Measurements from ENCODE around the gene GNAO1.

The GNAO1 gene

GRCh38 chr16:56234737-56235136 lies 43.4 kb downstream of the GNAO1 start:
- no peak for DNase-seq

DNA sequence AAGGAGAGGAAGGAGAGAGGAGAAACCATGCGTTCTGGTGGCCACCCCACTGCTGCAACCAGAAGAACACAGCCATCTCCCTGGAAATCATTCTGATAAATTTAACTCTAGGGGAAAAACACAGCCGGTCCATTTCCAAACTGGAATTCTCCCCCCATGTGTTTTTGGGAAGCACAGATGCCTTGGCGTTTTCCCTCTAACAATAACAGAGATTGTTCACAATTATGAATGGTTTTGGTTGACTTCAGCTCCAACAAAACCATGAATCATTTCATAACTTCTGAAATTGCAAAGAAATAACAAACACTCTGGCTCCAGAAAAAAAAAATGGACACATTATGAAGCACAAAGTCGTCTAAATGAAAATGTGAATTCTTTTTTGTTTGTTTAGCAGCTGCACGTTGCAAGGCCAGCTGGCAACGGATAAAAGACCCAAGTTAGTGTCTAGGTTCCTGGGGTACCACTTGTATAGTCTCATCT lies 46.2 kb downstream of the GNAO1 start:
- peak in 5 of 58 donors; percentile 21 to 61 (median 33) for DNase-seq

DNA sequence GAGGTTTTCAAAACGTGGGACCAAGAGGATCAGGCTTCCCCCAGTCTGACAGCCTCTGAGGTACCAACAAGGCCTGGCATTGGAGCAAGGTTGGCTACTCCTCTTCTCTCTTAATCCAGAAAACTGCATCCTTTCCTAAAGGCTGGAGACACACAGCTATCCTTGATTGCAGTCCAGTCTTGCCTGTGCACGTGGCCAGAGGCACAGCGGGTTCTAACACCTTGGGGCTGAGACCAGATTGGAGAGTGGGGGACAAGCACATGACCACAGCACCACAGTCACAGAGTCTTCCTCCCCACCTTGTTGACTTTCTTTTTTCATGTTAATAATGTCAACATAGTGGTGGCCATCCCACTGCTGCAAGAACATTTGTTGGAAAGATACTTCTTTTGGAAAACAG lies 46.9 kb downstream of the GNAO1 start:
- no peak for DNase-seq

- no peak for DNase-seq
Measured at GRCh38 chr16:56241596-56241995, 50.3 kb downstream of the GNAO1 start.

DNA sequence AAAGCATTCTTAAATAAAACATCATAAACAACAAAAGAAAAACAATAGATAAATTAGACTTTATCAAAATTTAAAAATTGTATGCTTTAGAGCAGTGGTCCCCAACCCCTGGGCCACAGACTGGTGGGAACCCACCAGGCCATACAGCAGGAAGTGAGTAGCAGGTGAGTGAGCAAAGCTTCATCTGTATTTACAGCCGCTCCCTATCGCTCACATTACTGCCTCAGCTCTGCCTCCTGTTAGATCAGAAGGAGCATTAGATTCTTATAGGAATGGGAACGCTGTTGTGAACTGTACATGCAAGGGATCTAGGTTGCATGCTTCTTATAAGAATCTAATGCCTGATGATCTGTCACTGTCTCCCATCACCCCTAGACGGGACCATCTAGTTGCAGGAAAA lies 51.5 kb downstream of the GNAO1 start:
- DNase-seq: no peak

DNA sequence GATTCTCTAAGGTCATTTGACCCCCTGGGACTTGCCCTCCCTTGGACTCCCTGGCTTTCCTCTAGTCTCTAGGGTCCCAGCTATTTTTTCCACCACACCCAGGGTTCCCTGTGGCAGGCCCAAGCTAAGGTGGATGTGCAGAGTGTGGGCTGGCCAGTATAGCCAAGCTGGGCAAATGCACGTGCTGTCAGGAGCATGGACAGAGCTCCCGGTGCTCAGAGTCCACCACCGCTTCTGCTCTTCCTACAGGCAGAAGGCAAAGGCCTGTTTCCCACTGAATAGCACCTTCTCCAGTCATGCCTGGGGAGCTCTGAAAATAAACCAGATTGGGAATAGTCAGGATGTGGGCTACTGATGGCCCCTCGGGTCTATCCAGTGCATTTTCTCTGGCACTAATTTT lies 53.3 kb downstream of the GNAO1 start:
- DNase-seq: no peak

DNA sequence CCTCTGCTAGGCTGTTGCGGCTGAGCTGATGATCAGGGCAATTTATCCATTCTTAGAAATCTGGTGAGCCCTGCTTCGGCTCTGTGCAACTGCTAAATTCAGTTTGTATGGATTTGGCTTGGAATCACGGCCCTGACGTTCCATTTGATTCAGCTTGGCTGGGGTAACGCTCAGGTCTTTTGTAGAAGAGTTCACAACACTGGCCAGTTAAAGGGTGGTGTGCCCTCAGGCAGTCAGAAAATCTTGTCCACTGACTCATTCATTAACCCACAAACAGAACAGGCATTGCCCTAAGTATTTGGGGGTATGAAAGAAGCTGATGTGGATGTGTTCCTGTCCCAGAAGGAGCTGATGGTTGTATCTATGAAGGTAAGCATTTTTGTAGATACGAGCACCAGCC lies 53.9 kb downstream of the GNAO1 start:
- peak in 4 of 58 donors; percentile 22 to 43 (median 36) for DNase-seq

GRCh38 chr16:56246051-56246817 lies 54.9 kb downstream of the GNAO1 start:
- peak in 50 of 58 donors; percentile 28 to 89 (median 68) for DNase-seq

DNA sequence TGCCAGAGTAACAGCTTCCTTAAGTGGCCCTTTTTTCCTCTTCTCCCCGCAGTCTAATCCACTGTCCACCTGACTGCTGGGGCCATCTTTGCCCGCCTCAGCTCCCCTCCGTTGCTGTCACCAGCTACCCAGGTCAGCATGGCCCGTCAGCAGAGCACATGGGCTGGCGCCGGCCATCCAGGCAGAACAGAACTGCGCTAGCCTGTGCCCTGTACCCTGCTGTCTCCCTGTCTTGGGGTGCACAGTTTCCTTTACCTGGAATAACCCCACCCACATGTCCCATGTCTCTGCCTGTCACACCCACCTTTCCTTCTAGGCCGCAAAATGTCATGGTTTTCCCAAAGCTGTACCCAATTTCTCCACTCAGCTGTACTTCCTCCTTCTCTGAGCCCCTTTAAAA lies 55.7 kb downstream of the GNAO1 start:
- no peak for DNase-seq

- DNase-seq: no peak
Measured at GRCh38 chr16:56247808-56248207, 56.5 kb downstream of the GNAO1 start.

DNA sequence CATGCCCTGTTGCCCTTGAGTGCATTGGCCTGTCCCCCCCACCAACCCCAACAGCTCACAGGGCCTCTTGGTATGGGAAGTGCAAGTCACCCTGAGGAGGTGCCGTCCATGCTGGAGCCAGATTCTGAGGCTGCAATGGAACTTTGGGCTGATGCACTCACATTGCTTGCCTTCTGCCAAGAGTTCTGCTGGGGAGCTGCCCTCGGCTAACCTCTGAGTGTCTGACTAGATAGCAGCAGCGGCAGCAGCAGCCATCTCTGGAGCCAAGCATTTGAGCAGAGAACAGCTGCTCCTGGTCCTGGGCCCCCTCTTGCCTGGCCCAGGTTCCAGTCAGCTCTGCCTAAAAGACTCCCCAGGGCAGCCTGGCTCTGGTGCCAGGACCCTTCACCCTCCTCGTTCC lies 61.5 kb downstream of the GNAO1 start:
- DNase-seq: no peak

DNA sequence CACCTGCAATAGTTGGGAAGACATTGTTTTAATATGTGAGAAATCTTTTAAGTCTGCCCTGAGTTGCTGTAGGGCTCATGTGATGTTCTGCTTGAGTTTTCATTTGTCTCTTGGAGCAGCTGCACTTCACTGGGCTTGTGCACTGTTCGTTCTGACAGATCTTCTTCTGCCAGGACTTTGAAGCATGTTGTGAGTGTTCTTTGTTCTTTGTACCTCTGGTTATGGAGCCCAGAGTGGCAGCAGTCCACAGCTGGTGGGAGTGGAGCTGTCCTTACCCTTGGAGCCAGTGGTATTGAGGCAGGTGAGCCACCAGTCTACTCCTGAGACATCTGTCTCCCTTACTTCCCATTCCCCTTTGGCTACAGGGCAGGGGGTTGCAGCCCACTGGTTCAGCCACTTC lies 64.6 kb downstream of the GNAO1 start:
- DNase-seq: peak in 2 of 58 donors; percentile 35 to 67

DNA sequence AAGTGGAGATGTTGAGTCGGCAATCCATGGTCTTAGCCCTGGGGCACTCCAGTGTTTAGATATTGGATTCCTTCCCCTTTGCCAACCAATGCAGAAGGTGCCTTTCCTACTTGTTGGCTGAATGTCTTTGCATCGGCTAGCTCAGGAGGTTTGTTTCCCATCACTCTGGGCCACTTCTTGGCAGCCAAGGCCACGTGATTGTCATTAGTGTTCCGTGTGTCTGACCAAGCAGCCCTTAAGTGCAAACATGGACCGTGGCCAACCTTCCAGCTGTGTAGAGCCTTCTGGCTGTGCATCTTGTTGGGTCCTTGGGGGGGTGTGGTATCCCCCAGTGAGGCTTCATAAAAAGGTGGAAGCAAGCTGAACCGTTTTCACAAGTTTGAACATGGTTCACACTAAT lies 66.0 kb downstream of the GNAO1 start:
- DNase-seq: peak in 2 of 58 donors; percentile 21 to 50

- DNase-seq: peak in 3 of 58 donors; percentile 32 to 44 (median 42)
Measured at GRCh38 chr16:56257666-56258342, 66.5 kb downstream of the GNAO1 start.

DNA sequence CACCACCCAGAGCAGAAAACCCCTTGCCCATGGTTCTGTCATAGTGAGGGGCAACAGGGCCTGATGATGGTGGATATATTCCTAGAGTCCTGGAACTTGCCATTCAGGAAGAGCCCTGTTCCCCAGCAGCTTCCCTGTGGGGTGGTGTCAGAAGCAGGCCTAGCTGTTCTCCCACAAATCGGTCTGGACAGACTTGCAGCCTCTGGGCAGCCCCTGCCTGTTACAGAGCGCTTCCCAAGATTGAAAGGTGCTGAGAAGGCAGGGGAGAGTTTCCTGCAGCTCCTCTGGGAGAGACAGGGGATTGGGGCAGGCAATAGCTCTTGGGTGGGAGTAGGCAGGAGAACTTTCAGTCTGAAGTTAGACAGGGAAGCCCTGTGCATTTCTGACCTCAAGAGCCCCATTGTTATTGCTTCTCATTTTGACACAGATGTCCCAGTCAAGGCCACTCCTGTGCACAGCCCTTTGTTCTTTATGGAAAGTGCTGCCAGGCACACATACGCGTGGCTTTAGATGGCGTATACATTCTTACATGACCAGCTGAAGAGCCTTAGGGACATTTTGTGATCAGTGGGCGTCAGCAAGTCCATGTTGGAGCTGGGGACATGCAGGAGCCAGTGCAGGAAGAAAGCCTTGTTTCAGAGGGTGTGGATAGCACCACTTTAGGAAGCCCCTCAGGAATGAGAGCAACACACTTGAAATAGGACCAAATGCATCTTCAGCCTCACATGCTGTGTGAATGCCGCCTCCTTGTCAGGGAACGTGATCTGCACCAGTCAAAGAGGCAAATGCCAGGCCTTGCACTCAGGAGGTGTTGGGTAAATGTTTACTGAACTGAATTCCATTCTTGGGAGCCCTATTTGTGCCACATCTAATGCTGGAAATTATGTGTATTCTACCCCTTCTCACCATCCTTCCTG lies 67.5 kb downstream of the GNAO1 start:
- peak in 27 of 58 donors; percentile 33 to 85 (median 63) for DNase-seq

GRCh38 chr16:56259425-56259779 lies 68.1 kb downstream of the GNAO1 start:
- DNase-seq: peak in 5 of 58 donors; percentile 32 to 76 (median 56)

- DNase-seq: peak in 1 of 58 donors; percentile 37
Measured at GRCh38 chr16:56260378-56261160, 69.3 kb downstream of the GNAO1 start.

DNA sequence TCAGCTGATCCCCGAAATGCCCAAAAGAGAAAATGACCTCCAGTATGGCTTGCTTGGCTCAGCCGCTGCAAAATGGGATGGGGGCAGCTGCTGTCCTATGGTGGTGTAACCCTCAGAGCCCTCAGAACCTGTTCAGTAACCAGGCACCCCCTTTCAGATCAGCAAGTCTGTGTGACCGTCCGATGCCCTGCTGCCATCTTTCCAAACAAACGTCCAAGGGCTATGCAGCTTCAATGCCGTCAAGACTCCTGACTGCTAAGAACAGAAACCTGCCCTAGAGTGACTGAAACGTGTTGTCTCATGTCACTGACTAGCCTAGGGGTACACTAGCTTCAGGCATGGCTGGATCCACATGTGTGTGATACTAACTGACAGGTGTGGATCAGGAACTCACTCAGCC lies 70.4 kb downstream of the GNAO1 start:
- no peak for DNase-seq

DNA sequence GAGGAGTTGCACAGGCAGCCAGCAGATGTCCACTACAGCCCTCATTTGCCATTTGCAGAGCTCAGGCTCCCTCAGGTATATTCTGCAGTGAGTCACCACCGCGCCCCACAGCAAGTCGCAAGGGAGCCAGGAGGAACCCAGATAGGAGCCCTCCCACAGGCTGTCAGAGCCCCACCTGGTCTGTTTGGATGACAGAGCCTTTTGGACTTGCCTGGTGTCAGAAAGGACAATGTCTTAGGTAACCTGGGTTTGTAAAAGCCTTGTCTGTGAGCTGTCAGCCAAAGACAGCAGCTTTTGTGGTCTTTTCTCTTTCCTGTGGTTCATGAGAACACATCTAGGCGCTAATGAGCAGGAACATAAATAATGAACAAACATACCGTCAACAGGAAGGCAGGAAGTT lies 70.9 kb downstream of the GNAO1 start:
- no peak for DNase-seq

- DNase-seq: no peak
Measured at GRCh38 chr16:56262551-56263245, 71.4 kb downstream of the GNAO1 start.
